Neural progenitor cell (in vitro differentiated cells): Measurements from ENCODE around the gene FREM1. TPM values are rescaled to one million over a fixed set of nuclear protein-coding genes. Genes with fewer than 3 reads are reported as not detected.

Source experiments
- DNase-seq: peaks from one replicate; pipeline ENCODE4 v3.0.0-alpha.2; 2016; ENCODE audit warnings: low spot score
- H2AFZ ChIP-seq: fragments of 200-600 bp; sonication (generic); replicated peaks from 2 replicates; pipeline ENCODE4 v1.6.1; 2016; ENCODE audit warnings: antibody characterized with exemption
- H3F3A ChIP-seq: fragments of 200-600 bp; sonication (generic); 2 replicates; pipeline ENCODE4 v1.6.1; 2016; ENCODE audit warnings: antibody characterized with exemption, low read depth
- H3K27ac ChIP-seq: fragments of 200-600 bp; sonication (generic); 2 replicates; pipeline ENCODE4 v1.5.1; 2016; ENCODE audit warnings: mild to moderate bottlenecking
- H3K27me3 ChIP-seq: fragments of 200-600 bp; sonication (generic); 2 replicates; pipeline ENCODE4 v1.6.1; 2016; ENCODE audit warnings: mild to moderate bottlenecking, moderate library complexity
- H3K36me3 ChIP-seq: fragments of 200-600 bp; sonication (generic); 2 replicates; pipeline ENCODE4 v1.5.1; 2016
- H3K4me1 ChIP-seq: fragments of 200-600 bp; sonication (generic); 2 replicates; pipeline ENCODE4 v1.6.1; 2016; ENCODE audit warnings: mixed run types
- H3K4me2 ChIP-seq: fragments of 200-600 bp; sonication (generic); 2 replicates; pipeline ENCODE4 v1.6.1; 2016
- H3K4me3 ChIP-seq: fragments of 200-600 bp; sonication (generic); 2 replicates; pipeline ENCODE4 v1.5.1; 2016
- H3K79me2 ChIP-seq: fragments of 200-600 bp; sonication (generic); 2 replicates; pipeline ENCODE4 v1.6.1; 2016; ENCODE audit warnings: low read depth
- H3K9ac ChIP-seq: fragments of 200-600 bp; sonication (generic); 2 replicates; pipeline ENCODE4 v1.6.1; 2016
- H3K9me3 ChIP-seq: fragments of 200-600 bp; sonication (generic); 2 replicates; pipeline ENCODE4 v1.5.1; 2016; ENCODE audit warnings: low read depth
- H4K20me1 ChIP-seq: fragments of 200-600 bp; sonication (generic); 2 replicates; pipeline ENCODE4 v1.6.1; 2016; ENCODE audit warnings: low read depth
- H3K27ac Mint-ChIP-seq: 3 replicates; pipeline ENCODE4 v1.8.0; 2021; ENCODE audit warnings: mixed read lengths
- H3K27me3 Mint-ChIP-seq: 2 replicates; pipeline ENCODE4 v1.8.0; 2022; ENCODE audit warnings: low read depth, mild to moderate bottlenecking, inconsistent platforms, moderate library complexity, mixed read lengths; ENCODE audit not compliant: insufficient read depth
- H3K36me3 Mint-ChIP-seq: 3 replicates; pipeline ENCODE4 v1.8.0; 2021; ENCODE audit warnings: mixed read lengths
- H3K4me1 Mint-ChIP-seq: 3 replicates; pipeline ENCODE4 v1.8.0; 2021; ENCODE audit warnings: mixed read lengths
- H3K4me3 Mint-ChIP-seq: 3 replicates; pipeline ENCODE4 v1.8.0; 2021; ENCODE audit warnings: mild to moderate bottlenecking, moderate library complexity, mixed read lengths
- H3K9me3 Mint-ChIP-seq: 3 replicates; pipeline ENCODE4 v1.8.0; 2020; ENCODE audit warnings: mixed read lengths
- EZH2 ChIP-seq: fragments of 200-600 bp; sonication (generic); IDR thresholded peaks from 2 replicates; pipeline ENCODE4 v1.6.1; 2017; ENCODE audit warnings: antibody characterized with exemption, mild to moderate bottlenecking, moderate library complexity
- EZH2phosphoT487 ChIP-seq: fragments of 200-600 bp; sonication (generic); IDR thresholded peaks from 2 replicates; pipeline ENCODE4 v1.6.1; 2017; ENCODE audit warnings: antibody characterized with exemption
- total RNA-seq: library from RNA; depleted of rRNA; stranded (reverse); fragments of >200 nt; gene quantifications from 2 replicates; pipeline ENCODE4 v1.2.3, GENCODE V29; 2015; ENCODE audit warnings: low replicate concordance
- TF ChIP-seq, protein P1 (sequence below): fragments of 200-600 bp; sonication (generic); IDR thresholded peaks from 2 replicates; pipeline ENCODE4 v1.5.1; 2017; ENCODE audit warnings: antibody characterized with exemption, mild to moderate bottlenecking

FREM1 gene
- total RNA-seq, 1 donor from 2014 or later, result 1.2 TPM

DNA sequence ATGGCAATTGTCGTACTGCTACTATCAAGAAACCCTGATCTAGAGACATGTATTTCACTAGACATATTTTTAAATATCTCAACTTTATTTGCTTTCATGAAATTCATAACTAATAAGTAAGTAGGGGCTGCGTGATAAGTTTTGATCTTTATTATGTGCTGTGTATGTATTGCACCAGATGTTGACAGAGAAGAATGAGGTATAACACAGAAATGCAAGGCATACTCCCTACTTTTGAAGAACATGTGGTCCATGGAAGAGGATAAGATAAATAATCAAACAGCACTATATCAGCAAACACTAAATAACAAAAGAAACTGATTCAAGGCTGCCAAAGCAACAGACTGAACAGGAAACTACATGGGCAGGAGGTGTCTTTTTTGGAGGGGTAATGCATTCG is 60.9 kb downstream of the FREM1 start:
- H3K79me2 ChIP-seq, result no peaks in the 10 kb centered on the region
- Mint-ChIP-seq H3K36me3 (peaks cover 27% of the 10 kb centered on the region), H3K9me3 (no peaks in the 10 kb centered on the region), H3K27me3 (peaks cover 4% of the 10 kb centered on the region), H3K27ac (no peak overlapping the region), H3K4me3 (no peak overlapping the region), H3K4me1 (peaks cover 4% of the 10 kb centered on the region)
- no peaks in the 10 kb centered on the region for H4K20me1 ChIP-seq
- H3K27me3 ChIP-seq, result no peaks in the 10 kb centered on the region
- H3K36me3 ChIP-seq, result no peaks in the 10 kb centered on the region
- no peak overlapping the region for H3K27ac ChIP-seq
- H3K4me3 ChIP-seq, result no peak overlapping the region
- H3K4me2 ChIP-seq, result no peak overlapping the region
- H2AFZ ChIP-seq, result no peak overlapping the region
- H3K4me1 ChIP-seq, result peaks cover 5% of the 10 kb centered on the region
- H3K9ac ChIP-seq, result no peak overlapping the region
- TF ChIP-seq, protein P1, sequence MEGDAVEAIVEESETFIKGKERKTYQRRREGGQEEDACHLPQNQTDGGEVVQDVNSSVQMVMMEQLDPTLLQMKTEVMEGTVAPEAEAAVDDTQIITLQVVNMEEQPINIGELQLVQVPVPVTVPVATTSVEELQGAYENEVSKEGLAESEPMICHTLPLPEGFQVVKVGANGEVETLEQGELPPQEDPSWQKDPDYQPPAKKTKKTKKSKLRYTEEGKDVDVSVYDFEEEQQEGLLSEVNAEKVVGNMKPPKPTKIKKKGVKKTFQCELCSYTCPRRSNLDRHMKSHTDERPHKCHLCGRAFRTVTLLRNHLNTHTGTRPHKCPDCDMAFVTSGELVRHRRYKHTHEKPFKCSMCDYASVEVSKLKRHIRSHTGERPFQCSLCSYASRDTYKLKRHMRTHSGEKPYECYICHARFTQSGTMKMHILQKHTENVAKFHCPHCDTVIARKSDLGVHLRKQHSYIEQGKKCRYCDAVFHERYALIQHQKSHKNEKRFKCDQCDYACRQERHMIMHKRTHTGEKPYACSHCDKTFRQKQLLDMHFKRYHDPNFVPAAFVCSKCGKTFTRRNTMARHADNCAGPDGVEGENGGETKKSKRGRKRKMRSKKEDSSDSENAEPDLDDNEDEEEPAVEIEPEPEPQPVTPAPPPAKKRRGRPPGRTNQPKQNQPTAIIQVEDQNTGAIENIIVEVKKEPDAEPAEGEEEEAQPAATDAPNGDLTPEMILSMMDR, result no peak
- TF ChIP-seq EZH2 (no peak), EZH2phosphoT487 (no peak)
- H3K9me3 ChIP-seq, result no peaks in the 10 kb centered on the region
- DNase-seq, result no peak
- H3F3A ChIP-seq, result no peaks in the 10 kb centered on the region

DNA sequence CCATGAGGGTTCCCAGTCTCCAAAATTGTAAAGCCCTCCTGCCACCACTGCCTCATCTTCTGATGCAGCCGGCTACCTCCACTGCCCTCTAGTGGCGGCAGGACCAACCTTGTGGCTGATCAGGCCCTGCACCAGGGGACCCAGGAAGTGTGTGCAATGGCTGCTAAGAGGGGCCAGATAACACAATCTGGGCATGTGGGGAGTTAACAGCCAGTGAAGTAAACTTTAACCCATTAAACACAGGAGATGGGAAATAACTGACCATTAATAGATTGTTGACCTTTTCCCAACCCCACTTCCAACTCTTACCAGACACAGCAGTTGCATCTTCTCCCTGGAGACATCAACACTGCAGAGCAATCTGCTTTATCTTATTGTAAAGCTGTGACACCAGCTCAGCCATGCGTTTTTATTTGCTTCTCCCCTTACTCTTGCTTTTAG is 63.3 kb downstream of the FREM1 start:
- no peak for TF ChIP-seq EZH2phosphoT487
- TF ChIP-seq, protein P1, result peak; percentile 91
- Histone ChIP-seq H3K79me2 (no peaks in the 10 kb centered on the region), H3K9me3 (no peaks in the 10 kb centered on the region), H3K27ac (no peak overlapping the region), H3F3A (no peaks in the 10 kb centered on the region), H3K27me3 (no peaks in the 10 kb centered on the region), H3K4me2 (no peak overlapping the region), H3K4me3 (no peak overlapping the region), H3K9ac (no peak overlapping the region), H4K20me1 (no peaks in the 10 kb centered on the region), H3K36me3 (no peaks in the 10 kb centered on the region), H3K4me1 (peaks cover 5% of the 10 kb centered on the region), H2AFZ (peak overlapping the region; percentile 40)
- Mint-ChIP-seq H3K4me1 (peaks cover 4% of the 10 kb centered on the region), H3K4me3 (no peak overlapping the region), H3K9me3 (no peaks in the 10 kb centered on the region), H3K36me3 (peaks cover 36% of the 10 kb centered on the region), H3K27ac (no peak overlapping the region), H3K27me3 (peaks cover 4% of the 10 kb centered on the region)
- DNase-seq, result peak; percentile 85

DNA sequence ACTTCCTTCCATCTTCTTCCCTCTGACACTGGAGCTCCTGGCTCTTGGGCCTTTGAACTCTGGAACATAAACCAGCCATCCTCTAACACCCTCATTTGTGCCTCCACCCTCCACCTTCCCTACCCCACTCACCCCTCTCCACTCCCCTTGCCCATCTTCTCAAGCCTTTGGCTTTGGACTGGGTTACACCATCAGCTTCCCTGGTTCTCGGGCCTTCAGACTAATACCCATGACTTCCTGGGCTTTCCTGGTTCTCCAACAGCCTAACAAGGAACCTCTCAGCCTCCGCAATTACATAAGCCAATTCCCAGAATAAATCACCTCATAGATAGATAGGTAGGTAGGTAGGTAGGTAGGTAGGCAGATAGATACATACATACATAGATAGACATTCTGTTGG is 67.1 kb downstream of the FREM1 start:
- no peaks in the 10 kb centered on the region for H4K20me1 ChIP-seq
- no peaks in the 10 kb centered on the region for H3K27me3 ChIP-seq
- no peak for DNase-seq
- H3F3A ChIP-seq, result no peaks in the 10 kb centered on the region
- Mint-ChIP-seq H3K4me3 (no peak overlapping the region), H3K4me1 (peaks cover 4% of the 10 kb centered on the region), H3K9me3 (no peaks in the 10 kb centered on the region), H3K27ac (no peak overlapping the region), H3K27me3 (peaks cover 4% of the 10 kb centered on the region), H3K36me3 (peaks cover 43% of the 10 kb centered on the region)
- H3K4me1 ChIP-seq, result no peaks in the 10 kb centered on the region
- no peak overlapping the region for H3K4me3 ChIP-seq
- TF ChIP-seq EZH2, result no peak
- TF ChIP-seq, protein P1, result no peak
- TF ChIP-seq EZH2phosphoT487, result no peak
- no peak overlapping the region for H2AFZ ChIP-seq
- no peaks in the 10 kb centered on the region for H3K36me3 ChIP-seq
- no peaks in the 10 kb centered on the region for H3K9me3 ChIP-seq
- H3K9ac ChIP-seq, result no peak overlapping the region
- H3K79me2 ChIP-seq, result no peaks in the 10 kb centered on the region
- H3K27ac ChIP-seq, result no peak overlapping the region
- no peak overlapping the region for H3K4me2 ChIP-seq
